HEK293 (cell line): Measurements from ENCODE around the gene ZNF124.

Source experiments
- CTCF ChIP-seq: fragments of 450-650 bp; formaldehyde crosslinking; IDR thresholded peaks from 2 replicates; pipeline ENCODE4 v1.5.1; 2016; ENCODE audit warnings: missing biosample characterization, missing genetic modification characterization
- KLF8 ChIP-seq: fragments of 450-650 bp; formaldehyde crosslinking; IDR thresholded peaks from 2 replicates; pipeline ENCODE4 v1.5.1; 2016; ENCODE audit warnings: missing biosample characterization, missing genetic modification characterization
- REST ChIP-seq: fragments of 450-650 bp; formaldehyde crosslinking; IDR thresholded peaks from 2 replicates; pipeline ENCODE4 v1.5.1; 2016; ENCODE audit warnings: missing biosample characterization, missing genetic modification characterization
- ZNF747 ChIP-seq: fragments of 450-650 bp; formaldehyde crosslinking; IDR thresholded peaks from 2 replicates; pipeline ENCODE4 v1.5.1; 2016; ENCODE audit warnings: missing biosample characterization, missing genetic modification characterization
- TF ChIP-seq, protein P1 (sequence below): fragments of 450-650 bp; formaldehyde crosslinking; IDR thresholded peaks from 2 replicates; pipeline ENCODE4 v1.5.1; 2016; ENCODE audit warnings: missing biosample characterization, missing genetic modification characterization

DNA sequence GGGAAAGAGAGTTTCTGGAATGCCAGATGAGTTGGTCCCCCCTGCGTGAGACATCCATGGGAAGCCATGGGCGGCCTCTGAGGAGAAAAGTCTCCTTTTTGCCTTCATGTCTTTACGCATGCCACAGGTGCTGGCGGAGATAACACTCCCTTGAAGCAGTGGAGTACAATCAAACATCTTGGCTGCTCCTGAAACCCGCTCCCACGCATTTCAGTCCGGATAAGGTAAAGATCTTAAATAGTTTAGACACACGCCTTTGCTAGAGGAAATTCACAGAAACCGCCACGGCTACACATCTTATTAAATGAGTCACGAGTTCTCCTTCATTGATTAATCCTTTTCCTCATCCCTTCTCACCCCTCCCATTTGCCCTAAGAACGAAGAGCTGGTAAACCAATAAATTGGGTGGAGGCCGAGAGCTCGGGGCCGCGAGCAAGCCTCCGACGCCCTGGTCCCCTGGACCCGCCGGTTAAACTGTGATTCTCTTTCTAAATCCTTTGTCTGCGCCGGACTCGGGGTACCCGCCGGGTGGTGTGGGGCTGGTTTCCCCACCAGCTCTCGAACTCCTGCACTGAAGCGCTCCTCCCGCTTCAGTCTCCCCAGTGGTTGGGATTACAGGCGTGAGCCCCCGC is 61.1 kb downstream of the ZNF124 start:
- no peak for TF ChIP-seq REST (tag by site-specific recombination)
- TF ChIP-seq, protein P1, sequence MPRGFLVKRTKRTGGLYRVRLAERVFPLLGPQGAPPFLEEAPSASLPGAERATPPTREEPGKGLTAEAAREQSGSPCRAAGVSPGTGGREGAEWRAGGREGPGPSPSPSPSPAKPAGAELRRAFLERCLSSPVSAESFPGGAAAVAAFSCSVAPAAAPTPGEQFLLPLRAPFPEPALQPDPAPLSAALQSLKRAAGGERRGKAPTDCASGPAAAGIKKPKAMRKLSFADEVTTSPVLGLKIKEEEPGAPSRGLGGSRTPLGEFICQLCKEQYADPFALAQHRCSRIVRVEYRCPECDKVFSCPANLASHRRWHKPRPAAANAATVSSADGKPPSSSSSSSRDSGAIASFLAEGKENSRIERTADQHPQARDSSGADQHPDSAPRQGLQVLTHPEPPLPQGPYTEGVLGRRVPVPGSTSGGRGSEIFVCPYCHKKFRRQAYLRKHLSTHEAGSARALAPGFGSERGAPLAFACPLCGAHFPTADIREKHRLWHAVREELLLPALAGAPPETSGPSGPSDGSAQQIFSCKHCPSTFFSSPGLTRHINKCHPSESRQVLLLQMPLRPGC (tag by site-specific recombination), result no peak
- no peak for TF ChIP-seq CTCF (tag by site-specific recombination)
- no peak for TF ChIP-seq ZNF747 (tag by site-specific recombination)
- TF ChIP-seq KLF8, result no peak
